Glomerular visceral epithelial cell (primary cell): Measurements from ENCODE around the gene PKN3.
A peak's percentile ranks its signal among the peaks of the same experiment; 100 is the strongest.

Source experiments
- DNase-seq: peaks from one replicate; pipeline ENCODE4 v3.0.0-alpha.2; 2016; ENCODE audit errors: extremely low spot score

The PKN3 gene

DNA sequence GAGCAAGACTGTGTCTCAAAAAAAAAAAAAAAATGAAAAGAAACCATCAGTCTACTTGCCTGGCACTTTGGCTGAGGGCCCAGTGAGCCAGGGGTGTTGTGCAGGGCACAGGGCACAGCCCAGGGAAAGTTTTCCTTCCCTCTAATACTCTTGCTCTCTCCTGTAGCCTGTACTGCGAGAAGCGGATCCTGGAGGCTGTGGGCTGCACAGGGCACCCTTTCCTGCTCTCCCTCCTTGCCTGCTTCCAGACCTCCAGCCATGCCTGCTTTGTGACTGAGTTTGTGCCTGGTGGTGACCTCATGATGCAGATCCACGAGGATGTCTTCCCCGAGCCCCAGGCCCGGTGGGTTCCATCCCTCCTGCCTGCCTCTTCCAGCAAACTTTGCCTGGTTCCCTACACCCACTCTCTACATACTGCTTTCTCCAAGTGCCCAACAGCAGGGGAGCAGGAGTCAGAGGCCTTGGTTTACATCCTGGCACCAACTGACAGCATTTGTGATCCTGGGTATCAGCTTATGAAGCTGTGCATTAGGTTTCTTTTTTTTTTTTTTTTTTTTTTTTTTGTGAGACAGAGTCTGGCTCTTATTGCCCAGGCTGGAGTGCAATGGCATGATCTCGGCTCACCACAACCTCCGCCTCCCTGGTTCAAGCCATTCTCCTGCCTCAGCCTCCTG, 14.4 kb downstream of the PKN3 start:
- DNase-seq: no peak

GRCh38 chr9:128718047-128718446, 15.7 kb downstream of the PKN3 start:
- DNase-seq: no peak

DNA sequence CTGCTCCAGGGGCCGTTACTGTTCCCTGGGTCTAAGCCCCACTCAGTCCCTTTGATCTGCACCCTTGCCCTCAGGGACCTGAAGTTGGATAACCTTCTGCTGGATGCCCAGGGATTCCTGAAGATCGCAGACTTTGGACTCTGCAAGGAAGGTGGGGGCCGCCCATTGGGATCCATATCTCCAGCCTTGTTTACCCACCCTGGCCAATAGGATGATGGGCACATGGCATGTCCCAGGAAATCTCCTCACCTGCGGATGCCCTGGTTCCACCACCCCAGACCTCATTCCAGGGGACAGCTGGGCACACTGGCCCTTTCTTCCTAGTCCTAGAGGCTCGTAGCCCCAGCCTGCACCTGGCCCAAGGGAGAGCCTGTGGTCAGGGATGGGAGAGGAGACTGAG, 16.2 kb downstream of the PKN3 start:
- DNase-seq: no peak

- no peak for DNase-seq
Measured at GRCh38 chr9:128719919-128720605, 17.8 kb downstream of the PKN3 start.

DNA sequence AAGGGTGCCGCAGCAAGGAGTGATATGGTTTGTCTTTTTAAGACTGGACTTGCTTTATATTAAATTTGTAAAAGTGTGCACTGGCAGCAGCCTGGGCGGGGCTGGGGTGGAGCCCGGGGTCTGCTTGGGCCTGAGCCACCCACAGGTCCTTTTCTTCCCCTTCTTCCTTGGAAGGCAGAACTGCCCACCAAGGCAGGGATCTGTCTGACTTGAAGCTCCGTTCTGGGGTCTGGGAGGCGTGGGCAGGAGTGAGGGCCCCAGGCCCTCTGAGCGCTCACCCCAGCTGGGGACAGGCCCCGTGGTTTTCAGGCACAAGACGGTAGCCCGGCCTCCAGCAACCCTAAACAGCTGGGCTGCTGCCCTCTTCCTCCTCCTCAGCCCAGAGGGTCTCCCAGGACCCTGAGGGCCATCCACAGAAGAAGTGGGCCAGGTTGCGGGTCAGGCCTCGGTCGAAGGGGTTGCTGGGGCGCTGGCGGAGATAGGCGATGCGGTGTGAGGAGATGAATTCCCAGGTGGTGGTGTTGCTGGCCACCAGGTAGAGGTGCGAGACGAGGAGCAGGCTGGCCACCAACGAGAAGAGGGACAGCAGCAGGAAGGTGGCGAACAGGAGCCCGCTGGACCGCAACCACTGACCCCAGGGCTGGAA, 18.7 kb downstream of the PKN3 start:
- DNase-seq: no peak

- no peak for DNase-seq
Measured at GRCh38 chr9:128721487-128722010, 19.2 kb downstream of the PKN3 start.

- DNase-seq: no peak
Measured at GRCh38 chr9:128722380-128723351, 20.4 kb downstream of the PKN3 start.

DNA sequence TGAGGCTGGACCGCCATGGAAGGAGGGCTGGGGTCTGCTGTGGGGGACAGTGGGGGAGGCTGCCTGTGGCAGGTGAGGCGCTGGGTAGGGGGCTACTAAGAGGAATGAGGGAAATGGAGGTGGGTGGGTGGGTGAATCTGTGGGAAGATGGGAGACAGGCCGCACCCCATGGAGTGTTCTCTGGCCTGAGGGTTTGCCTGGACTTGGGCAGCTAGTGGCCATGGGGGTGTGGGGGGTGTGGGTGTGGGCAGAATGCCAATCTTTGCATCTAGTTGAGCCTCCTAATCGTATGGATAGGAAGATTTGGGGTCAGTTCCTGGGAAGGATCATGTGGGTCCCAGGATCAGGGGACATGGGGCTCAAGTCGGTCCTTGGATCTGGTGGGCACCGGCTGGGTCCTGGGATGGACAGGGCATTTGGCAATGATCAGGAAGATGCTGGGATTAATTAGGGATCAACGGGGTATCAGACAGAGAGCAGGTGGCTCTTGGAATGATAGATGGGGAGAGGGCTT, 21.1 kb downstream of the PKN3 start:
- peak; percentile 31 for DNase-seq

DNA sequence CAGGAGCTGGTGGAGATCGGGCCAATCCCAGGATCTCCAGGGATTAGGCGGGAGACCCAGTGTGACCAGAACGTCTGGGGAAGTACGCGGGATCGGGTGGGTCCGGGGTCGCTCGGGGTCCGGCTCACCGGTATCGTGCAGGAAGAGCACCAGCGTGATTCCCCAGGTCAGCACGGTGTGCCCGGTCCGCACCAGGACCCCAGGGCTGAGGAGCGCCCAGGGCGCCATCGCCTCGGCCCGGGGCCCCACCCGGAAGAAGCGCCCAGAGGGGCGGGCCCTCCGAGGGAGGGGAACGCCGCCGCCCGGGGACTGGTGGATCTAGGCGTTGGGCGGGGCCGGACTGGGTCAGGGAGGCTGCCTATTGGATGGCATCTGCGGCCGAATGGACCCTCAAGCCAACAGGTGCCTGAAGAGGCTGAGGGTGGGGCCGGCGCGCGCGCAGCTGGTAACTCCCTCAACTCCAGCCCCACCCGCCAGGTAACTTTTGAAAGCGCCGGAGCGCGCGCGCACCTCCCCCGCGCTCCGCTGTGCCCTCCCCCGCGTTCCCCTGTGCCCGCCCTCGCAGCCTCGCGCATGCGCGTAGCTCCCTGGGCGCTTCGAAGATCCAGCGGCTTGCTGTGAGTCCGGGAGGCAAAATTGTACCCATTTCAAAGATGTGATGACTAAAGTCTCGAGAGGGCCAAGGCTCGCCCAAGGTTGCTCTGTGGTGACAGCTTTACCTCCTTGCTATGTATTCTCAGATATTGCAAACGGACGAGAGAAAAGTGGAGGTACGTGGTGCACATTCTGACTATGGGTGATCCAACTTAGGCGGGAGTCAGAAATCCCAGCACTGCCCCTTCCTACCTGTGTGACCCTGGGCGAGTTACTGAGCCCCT, 21.8 kb downstream of the PKN3 start, which contains the start of gene ZDHHC12:
Gene ZDHHC12 (minus strand): TSS at position 262 of the 878 bp plus-strand sequence. CDS start 34 bp downstream, at position 228.
- peak; percentile 99 for DNase-seq

DNA sequence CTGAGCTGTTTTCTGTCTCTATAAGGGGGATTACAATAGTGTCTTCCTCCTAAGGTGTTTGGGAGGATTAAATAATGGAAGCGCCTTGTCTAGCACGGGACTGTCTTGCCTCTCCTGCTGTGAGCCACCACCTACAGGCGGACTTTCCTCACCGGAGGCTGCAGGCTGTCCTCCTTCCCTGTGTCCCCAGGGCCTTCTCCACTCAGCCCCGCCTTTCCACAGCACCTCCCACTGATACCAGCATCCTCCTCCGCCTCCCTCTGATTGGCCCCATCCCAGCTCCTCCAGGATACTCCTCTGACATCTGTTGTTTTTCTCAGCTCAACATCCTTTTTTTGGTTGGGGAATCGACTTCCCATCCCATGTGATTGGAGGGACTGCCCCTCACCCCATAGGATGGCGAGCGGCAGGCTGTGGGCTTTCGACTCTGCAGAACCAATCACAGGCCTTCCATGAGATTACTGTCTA, 22.5 kb downstream of the PKN3 start:
- peak; percentile 83 for DNase-seq

DNA sequence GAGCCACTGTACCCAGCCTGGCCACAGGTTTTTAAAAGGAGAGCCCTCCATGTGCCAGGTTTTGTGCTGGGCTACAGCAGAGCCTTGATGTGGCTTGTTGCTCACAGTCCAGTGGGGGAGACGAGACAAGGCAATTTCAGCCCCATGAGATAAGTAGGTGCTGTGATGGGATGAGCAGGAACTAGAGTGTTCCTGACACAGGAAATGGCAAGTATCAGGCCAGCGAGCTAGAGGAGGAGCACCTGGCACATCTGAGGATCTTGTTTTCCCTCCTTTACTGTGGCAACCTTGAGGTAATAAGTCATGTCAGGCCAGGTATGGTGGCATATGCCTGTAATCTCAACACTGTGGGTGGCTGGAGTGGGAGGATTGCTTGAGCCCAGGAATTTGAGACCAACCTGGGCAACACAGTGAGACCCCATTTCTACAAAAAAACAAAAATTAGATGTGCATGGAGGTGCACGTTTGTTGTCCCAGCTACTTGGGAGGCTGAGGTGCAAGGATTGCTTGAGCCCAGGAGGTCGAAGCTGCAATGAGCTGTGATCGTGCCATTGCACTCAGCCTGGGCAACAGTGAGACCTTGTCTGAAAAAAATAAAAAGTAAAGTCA, 25.4 kb downstream of the PKN3 start:
- no peak for DNase-seq

DNA sequence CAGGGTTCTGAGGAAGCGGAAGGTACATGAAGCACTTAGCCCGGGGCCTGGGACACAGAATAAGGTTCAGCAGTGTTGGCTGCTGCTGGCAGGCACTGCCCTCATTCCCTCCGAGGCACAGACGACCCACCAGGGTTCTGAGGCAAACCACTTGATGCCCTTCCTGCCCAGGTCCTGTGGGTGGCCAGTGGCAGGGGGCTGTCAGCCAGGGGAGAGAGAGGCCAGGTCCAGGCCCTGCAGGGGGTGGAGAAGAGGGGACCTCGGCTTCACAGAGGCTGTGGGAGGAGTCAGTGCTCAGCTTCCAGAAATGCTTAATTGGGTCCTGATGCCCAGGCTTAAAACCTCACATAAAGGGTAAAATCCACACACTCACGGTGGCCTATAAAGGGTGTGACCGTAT, 26.0 kb downstream of the PKN3 start:
- DNase-seq: no peak

DNA sequence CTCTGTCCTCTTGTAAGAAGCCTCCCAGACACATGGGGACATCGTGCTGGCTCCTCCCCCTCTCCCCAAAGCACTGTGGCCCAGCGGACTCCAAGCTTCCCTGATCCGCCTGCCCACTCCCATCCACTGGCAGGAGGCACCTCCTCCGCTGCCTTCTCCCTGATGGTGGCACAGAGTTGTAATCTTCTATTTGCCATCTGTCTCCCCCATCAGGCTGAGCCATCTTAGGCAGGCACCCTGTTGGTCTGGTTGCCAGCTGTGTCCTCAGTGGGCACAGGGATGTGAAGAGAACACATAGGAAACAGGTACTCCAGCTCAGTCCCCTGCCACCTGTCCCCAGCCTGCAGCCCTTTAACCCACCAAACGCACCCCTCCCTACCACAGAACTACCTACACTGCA, 27.0 kb downstream of the PKN3 start:
- DNase-seq: no peak

GRCh38 chr9:128729766-128730517, 27.6 kb downstream of the PKN3 start:
- DNase-seq: no peak

DNA sequence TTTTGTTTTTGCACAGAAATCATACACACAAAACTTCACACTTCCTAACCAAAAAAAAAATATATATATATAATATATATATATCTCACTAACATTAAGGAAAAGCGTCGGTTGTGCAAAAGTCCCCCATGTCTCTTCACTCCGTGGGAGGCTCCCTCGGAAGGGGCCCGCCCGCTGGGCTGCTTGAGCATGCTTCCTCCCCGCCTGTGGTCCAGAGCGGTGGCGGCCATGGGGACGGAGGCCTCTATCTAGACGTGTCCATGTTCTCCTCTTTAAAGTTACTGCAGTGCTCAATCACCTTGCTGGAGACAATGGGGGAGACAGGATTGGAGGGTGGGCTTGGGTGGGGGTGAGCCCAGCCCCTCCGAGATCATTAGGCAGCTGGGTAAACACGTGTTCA, 28.8 kb downstream of the PKN3 start:
- no peak for DNase-seq

DNA sequence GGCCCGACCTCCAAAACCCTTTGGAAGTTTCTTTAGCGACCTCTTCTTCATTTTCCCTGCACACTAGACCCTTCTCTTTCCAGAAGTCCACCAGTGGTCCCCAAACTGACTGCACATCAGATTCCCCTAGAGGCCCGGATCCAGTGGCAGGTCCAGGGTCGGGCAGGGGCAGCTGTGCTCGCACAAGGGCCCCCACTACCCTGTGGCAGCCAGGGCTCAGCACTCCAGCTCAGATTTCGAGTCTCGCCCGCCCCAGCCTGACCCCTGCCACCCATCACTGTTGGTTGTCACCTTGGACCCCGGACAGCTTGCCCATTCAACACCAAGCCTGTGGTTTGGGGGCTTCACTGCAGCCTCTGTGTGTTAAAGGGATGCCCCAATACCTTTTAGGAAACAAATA, 29.4 kb downstream of the PKN3 start:
- DNase-seq: no peak

DNA sequence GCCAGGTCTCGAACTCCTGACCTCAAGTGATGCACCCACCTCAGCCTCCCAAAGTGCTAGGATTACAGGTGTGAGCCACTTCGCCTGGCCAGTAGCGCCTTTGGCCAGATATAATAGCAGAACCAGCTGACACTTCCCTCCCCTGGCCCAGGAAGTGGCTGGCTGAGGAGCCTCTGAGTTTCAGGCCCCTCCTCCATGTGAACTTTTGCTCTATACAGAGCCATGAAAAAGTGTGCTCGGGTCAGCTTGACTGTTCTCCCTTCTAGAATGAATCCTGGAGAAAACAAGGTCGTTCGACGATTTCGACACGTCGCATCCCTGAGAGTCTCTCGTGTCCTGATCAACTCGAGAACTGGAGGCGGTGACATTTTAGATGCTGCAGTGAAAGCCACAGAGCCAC, 30.3 kb downstream of the PKN3 start:
- no peak for DNase-seq

GRCh38 chr9:128733256-128733655, 31.0 kb downstream of the PKN3 start:
- DNase-seq: peak; percentile 89

DNA sequence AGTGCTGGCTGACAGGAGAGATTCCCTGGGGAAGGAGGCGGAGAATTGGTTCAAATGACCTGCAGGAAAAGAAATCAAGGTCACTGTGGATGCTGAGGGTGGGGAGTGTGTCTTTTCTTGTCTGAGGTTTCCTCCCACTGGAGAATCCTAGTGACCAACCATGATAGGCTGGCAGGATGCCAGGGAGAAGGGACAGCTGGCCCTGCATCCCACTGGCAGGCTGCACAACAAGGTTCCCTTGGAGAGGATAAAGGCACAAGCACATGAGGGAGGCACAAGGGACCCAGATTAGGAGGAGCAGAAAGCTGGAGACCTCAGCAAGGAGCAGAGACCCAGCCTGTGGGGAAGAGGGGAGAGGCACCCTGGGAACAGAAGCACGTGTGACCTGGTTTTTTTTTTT, 33.1 kb downstream of the PKN3 start:
- no peak for DNase-seq
